ENCODE data around the gene ADAT2. TPM values are rescaled to one million over a fixed set of nuclear protein-coding genes. Genes with fewer than 3 reads are reported as not detected.

The ADAT2 gene
- 5.6 TPM for total RNA-seq (ENCODE audit: unreplicated experiment)
- long read RNA-seq, partial matches to known transcripts: 0 of 4 reads
- long read RNA-seq, other reads (novel, unspliced or antisense): 1 of 4 reads

- no peak for TF ChIP-seq CTCF (IDR thresholded peaks at IDR 0.05; ENCODE audit: partially characterized antibody, unreplicated experiment)
- peaks cover 5% of the 10 kb centered on the region for H3K4me1 Mint-ChIP-seq (ENCODE audit: low read depth, unreplicated experiment)
- no peaks in the 10 kb centered on the region for H3K36me3 Mint-ChIP-seq (ENCODE audit: unreplicated experiment)
- peak within 1 kb of the TSS; percentile 98 for H3K4me3 Mint-ChIP-seq (ENCODE audit: unreplicated experiment)
- peaks cover 4% of the 10 kb centered on the region for H3K9me3 Mint-ChIP-seq (ENCODE audit: unreplicated experiment)
- DNase-seq: peak; percentile 93
- H3K27ac Mint-ChIP-seq (ENCODE audit: unreplicated experiment): peak within 1 kb of the TSS; percentile 92
- peaks cover 8% of the 10 kb centered on the region for H3K27me3 Mint-ChIP-seq (ENCODE audit: unreplicated experiment)
Measured at GRCh38 chr6:143450453-143451371, at the start of gene ADAT2, which contains the start of gene PEX3. TSS of gene ADAT2 (minus strand) at chr6:143450695. CDS start at chr6:143450658, 37 bp downstream. TSS of gene PEX3 (plus strand) at chr6:143450805. CDS start at chr6:143451043, 238 bp downstream.

GRCh38 chr6:143498428-143498827 is 47.9 kb upstream of the ADAT2 start:
- Mint-ChIP-seq H3K4me1 (ENCODE audit: low read depth, unreplicated experiment) (no peaks in the 10 kb centered on the region), H3K36me3 (ENCODE audit: unreplicated experiment) (no peaks in the 10 kb centered on the region), H3K4me3 (ENCODE audit: unreplicated experiment) (no peak overlapping the region), H3K9me3 (ENCODE audit: unreplicated experiment) (no peaks in the 10 kb centered on the region), H3K27me3 (ENCODE audit: unreplicated experiment) (no peaks in the 10 kb centered on the region), H3K27ac (ENCODE audit: unreplicated experiment) (no peak overlapping the region)
- no peak for DNase-seq
- no peak for TF ChIP-seq CTCF (IDR thresholded peaks at IDR 0.05; ENCODE audit: partially characterized antibody, unreplicated experiment)

DNA sequence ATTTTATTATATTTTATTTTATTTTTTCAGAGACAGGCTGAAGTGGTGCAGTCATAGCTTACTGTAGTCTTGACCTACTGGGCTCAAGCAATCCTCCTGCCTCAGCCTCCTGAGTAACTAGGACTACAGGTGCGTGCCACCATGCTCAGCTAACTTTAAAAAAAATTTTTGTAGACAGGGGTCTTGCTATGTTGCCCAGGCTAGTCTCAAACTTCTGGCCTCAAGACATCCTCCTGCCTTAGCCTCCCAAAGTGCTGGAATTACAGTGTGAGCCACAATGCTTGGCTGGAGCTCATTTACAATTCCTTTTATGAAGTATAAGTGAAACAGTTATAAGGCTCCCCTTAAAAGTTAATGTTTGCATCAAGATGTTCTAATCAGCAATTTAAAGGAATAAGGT is 46.5 kb upstream of the ADAT2 start:
- Mint-ChIP-seq H3K36me3 (ENCODE audit: unreplicated experiment) (no peaks in the 10 kb centered on the region), H3K4me1 (ENCODE audit: low read depth, unreplicated experiment) (no peaks in the 10 kb centered on the region)

GRCh38 chr6:143490775-143491174 is 40.3 kb upstream of the ADAT2 start:
- no peak for DNase-seq
- no peak overlapping the region for H3K27ac Mint-ChIP-seq (ENCODE audit: unreplicated experiment)
- no peaks in the 10 kb centered on the region for H3K27me3 Mint-ChIP-seq (ENCODE audit: unreplicated experiment)
- H3K36me3 Mint-ChIP-seq (ENCODE audit: unreplicated experiment): no peaks in the 10 kb centered on the region
- no peak overlapping the region for H3K4me3 Mint-ChIP-seq (ENCODE audit: unreplicated experiment)
- TF ChIP-seq CTCF (IDR thresholded peaks at IDR 0.05; ENCODE audit: partially characterized antibody, unreplicated experiment): no peak
- no peaks in the 10 kb centered on the region for H3K4me1 Mint-ChIP-seq (ENCODE audit: low read depth, unreplicated experiment)
- H3K9me3 Mint-ChIP-seq (ENCODE audit: unreplicated experiment): no peaks in the 10 kb centered on the region

More for the DNA sequence above, 46.5 kb upstream of the ADAT2 start:
- no peak for DNase-seq
- TF ChIP-seq CTCF (IDR thresholded peaks at IDR 0.05; ENCODE audit: partially characterized antibody, unreplicated experiment): no peak
- Mint-ChIP-seq H3K9me3 (ENCODE audit: unreplicated experiment) (no peaks in the 10 kb centered on the region), H3K4me3 (ENCODE audit: unreplicated experiment) (no peak overlapping the region), H3K27me3 (ENCODE audit: unreplicated experiment) (no peaks in the 10 kb centered on the region), H3K27ac (ENCODE audit: unreplicated experiment) (no peak overlapping the region)

- TF ChIP-seq CTCF (IDR thresholded peaks at IDR 0.05; ENCODE audit: partially characterized antibody, unreplicated experiment): no peak
- DNase-seq: no peak
- H3K27me3 Mint-ChIP-seq (ENCODE audit: unreplicated experiment): no peaks in the 10 kb centered on the region
- no peak overlapping the region for H3K4me3 Mint-ChIP-seq (ENCODE audit: unreplicated experiment)
- no peaks in the 10 kb centered on the region for H3K4me1 Mint-ChIP-seq (ENCODE audit: low read depth, unreplicated experiment)
- no peak overlapping the region for H3K27ac Mint-ChIP-seq (ENCODE audit: unreplicated experiment)
- no peaks in the 10 kb centered on the region for H3K9me3 Mint-ChIP-seq (ENCODE audit: unreplicated experiment)
- H3K36me3 Mint-ChIP-seq (ENCODE audit: unreplicated experiment): no peaks in the 10 kb centered on the region
Measured at GRCh38 chr6:143490244-143490643, 39.7 kb upstream of the ADAT2 start.

Data from glutamatergic neuron (in vitro differentiated cells).